ENCODE results near the gene APBB3. TPM values are rescaled to one million over a fixed set of nuclear protein-coding genes. Genes with fewer than 3 reads are reported as not detected.

The APBB3 gene
- total RNA-seq, 1 donor from 2014 or later = 16.7 TPM

GRCh38 chr5:140567136-140567818 lies 2.9 kb upstream of the APBB3 start:
- Histone ChIP-seq H3K27me3 (no peaks in the 10 kb centered on the region), H3K27ac (no peak overlapping the region), H3K4me1 (peaks cover 50% of the 10 kb centered on the region), H3K9me3 (no peaks in the 10 kb centered on the region), H3K4me3 (no peak overlapping the region), H3K36me3 (peaks cover 0 to 20% of the 10 kb centered on the region in 2 donors)
- intact Hi-C loops (cut with DNase I) = loop anchor here (10.0 kb wide), 1 partner anchor 68 kb away; the partner anchor contains the start of genes CD14 and TMCO6
- no peak for TF ChIP-seq POLR2A (IDR thresholded peaks at IDR 0.05)
- TF ChIP-seq CTCF (IDR thresholded peaks at IDR 0.05) = no peak
- TF ChIP-seq POLR2AphosphoS5 (IDR thresholded peaks at IDR 0.05; ENCODE audit: insufficient read depth in 1 of 2, low read depth in 1 of 2) = no peak
- DNase-seq (ENCODE audit: extremely low spot score in 2 of 2) = no peak

GRCh38 chr5:140566665-140567064 lies 2.3 kb upstream of the APBB3 start:
- TF ChIP-seq CTCF (IDR thresholded peaks at IDR 0.05) (no peak), POLR2A (IDR thresholded peaks at IDR 0.05) (no peak), POLR2AphosphoS5 (IDR thresholded peaks at IDR 0.05; ENCODE audit: insufficient read depth in 1 of 2, low read depth in 1 of 2) (no peak)
- peaks cover 55% of the 10 kb centered on the region for H3K4me1 ChIP-seq
- intact Hi-C loops (cut with DNase I) = loop anchor here (10.0 kb wide), 1 partner anchor 68 kb away; the partner anchor contains the start of genes CD14 and TMCO6
- no peak overlapping the region for H3K27ac ChIP-seq
- H3K4me3 ChIP-seq = no peak overlapping the region
- H3K9me3 ChIP-seq = no peaks in the 10 kb centered on the region
- no peaks in the 10 kb centered on the region for H3K27me3 ChIP-seq
- no peak for DNase-seq (ENCODE audit: extremely low spot score in 2 of 2)
- peaks cover 0 to 20% of the 10 kb centered on the region in 2 donors for H3K36me3 ChIP-seq

GRCh38 chr5:140565780-140566095 lies 1.3 kb upstream of the APBB3 start:
- no peaks in the 10 kb centered on the region for H3K27me3 ChIP-seq
- H3K9me3 ChIP-seq = no peaks in the 10 kb centered on the region
- no peak for TF ChIP-seq POLR2A (IDR thresholded peaks at IDR 0.05)
- peak overlapping the region; percentile 82 to 89 for H3K4me3 ChIP-seq
- H3K27ac ChIP-seq = peak overlapping the region; percentile 94
- no peak for DNase-seq (ENCODE audit: extremely low spot score in 2 of 2)
- peaks cover 55% of the 10 kb centered on the region for H3K4me1 ChIP-seq
- intact Hi-C loops (cut with DNase I) = loop anchor here (10.0 kb wide), 1 partner anchor 69 kb away; the partner anchor contains the start of genes CD14 and TMCO6
- H3K36me3 ChIP-seq = peaks cover 0 to 23% of the 10 kb centered on the region in 2 donors

GRCh38 chr5:140565024-140565779 lies 804 bp upstream of the APBB3 start:
- intact Hi-C loops (cut with DNase I) = loop anchor here (10.0 kb wide), 1 partner anchor 70 kb away; the partner anchor contains the start of genes CD14 and TMCO6
- H3K4me1 ChIP-seq = peaks cover 55% of the 10 kb centered on the region
- H3K36me3 ChIP-seq = peaks cover 0 to 29% of the 10 kb centered on the region in 2 donors

More at GRCh38 chr5:140565024-140565779, 804 bp upstream of the APBB3 start:
- no peak for DNase-seq (ENCODE audit: extremely low spot score in 2 of 2)
- TF ChIP-seq CTCF (IDR thresholded peaks at IDR 0.05) = no peak
- TF ChIP-seq POLR2AphosphoS5 (IDR thresholded peaks at IDR 0.05; ENCODE audit: insufficient read depth in 1 of 2, low read depth in 1 of 2) = no peak
- no peak for TF ChIP-seq POLR2A (IDR thresholded peaks at IDR 0.05)
- H3K27me3 ChIP-seq = no peaks in the 10 kb centered on the region
- peak overlapping the region; percentile 94 for H3K27ac ChIP-seq
- H3K9me3 ChIP-seq = no peaks in the 10 kb centered on the region
- H3K4me3 ChIP-seq = peak overlapping the region; percentile 82 to 89

All from vagina (tissue), 2 donors.